C4-2B (cell line): Measurements from ENCODE around the gene ZAP70.

Source experiments
- H3K27ac ChIP-seq: fragments of 450-650 bp; 2 replicates; pipeline ENCODE4 v1.5.1; 2017
- ZFX ChIP-seq: fragments of 450-650 bp; IDR thresholded peaks from 2 replicates; pipeline ENCODE4 v1.6.1; 2017
- TF ChIP-seq, protein P1 (sequence below): fragments of 450-650 bp; conservative IDR thresholded peaks from 2 replicates; pipeline ENCODE4 v1.5.1; 2017; ENCODE audit warnings: mild to moderate bottlenecking

ZAP70 gene

GRCh38 chr2:97785818-97786217, 72.4 kb downstream of the ZAP70 start:
- TF ChIP-seq, protein P1, sequence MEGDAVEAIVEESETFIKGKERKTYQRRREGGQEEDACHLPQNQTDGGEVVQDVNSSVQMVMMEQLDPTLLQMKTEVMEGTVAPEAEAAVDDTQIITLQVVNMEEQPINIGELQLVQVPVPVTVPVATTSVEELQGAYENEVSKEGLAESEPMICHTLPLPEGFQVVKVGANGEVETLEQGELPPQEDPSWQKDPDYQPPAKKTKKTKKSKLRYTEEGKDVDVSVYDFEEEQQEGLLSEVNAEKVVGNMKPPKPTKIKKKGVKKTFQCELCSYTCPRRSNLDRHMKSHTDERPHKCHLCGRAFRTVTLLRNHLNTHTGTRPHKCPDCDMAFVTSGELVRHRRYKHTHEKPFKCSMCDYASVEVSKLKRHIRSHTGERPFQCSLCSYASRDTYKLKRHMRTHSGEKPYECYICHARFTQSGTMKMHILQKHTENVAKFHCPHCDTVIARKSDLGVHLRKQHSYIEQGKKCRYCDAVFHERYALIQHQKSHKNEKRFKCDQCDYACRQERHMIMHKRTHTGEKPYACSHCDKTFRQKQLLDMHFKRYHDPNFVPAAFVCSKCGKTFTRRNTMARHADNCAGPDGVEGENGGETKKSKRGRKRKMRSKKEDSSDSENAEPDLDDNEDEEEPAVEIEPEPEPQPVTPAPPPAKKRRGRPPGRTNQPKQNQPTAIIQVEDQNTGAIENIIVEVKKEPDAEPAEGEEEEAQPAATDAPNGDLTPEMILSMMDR: no peak
- no peak for TF ChIP-seq ZFX
- H3K27ac ChIP-seq: no peak overlapping the region

DNA sequence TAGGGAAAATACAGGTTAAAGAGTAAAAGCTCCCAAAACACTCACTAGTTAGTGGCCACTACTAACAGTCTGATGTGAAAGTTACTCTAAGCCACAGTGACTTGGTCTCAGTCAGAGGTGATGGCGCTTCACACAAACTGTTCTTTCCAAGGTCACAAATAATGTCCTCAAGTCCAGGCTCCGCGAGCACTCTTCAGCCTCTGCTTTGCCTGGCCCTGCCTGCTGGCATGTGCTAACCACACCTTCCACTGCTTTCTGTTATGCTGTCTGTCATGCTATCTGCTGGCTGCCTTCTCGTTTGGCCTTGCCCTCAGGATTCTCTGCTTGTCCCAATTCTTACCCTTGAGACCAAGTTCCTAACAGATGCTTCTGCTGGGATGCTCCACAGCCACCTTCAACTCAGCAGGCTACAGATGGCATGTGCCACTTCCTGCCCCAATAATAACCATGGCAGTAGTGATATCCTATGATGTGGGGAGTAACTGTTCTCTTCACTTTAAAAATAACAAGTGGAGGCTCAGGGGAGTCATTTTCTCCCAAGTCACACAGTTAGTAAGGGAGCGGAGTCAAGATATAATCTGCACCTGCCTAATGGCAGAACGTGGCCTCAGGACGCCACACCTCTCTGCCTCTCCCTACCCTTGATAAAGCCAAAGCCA, 75.7 kb downstream of the ZAP70 start:
- H3K27ac ChIP-seq: no peak overlapping the region
- TF ChIP-seq, protein P1: no peak
- no peak for TF ChIP-seq ZFX
